ENCODE data around the gene MTARC2. TPM values are rescaled to one million over a fixed set of nuclear protein-coding genes. Genes with fewer than 3 reads are reported as not detected.

The MTARC2 gene
- total and polyA plus RNA-seq, 10 of the 15 experiments (the other 5 are each of a cell fraction or from before 2014, with no cell fraction given) = 1.9 to 5.5 (median 3.3) TPM

DNA sequence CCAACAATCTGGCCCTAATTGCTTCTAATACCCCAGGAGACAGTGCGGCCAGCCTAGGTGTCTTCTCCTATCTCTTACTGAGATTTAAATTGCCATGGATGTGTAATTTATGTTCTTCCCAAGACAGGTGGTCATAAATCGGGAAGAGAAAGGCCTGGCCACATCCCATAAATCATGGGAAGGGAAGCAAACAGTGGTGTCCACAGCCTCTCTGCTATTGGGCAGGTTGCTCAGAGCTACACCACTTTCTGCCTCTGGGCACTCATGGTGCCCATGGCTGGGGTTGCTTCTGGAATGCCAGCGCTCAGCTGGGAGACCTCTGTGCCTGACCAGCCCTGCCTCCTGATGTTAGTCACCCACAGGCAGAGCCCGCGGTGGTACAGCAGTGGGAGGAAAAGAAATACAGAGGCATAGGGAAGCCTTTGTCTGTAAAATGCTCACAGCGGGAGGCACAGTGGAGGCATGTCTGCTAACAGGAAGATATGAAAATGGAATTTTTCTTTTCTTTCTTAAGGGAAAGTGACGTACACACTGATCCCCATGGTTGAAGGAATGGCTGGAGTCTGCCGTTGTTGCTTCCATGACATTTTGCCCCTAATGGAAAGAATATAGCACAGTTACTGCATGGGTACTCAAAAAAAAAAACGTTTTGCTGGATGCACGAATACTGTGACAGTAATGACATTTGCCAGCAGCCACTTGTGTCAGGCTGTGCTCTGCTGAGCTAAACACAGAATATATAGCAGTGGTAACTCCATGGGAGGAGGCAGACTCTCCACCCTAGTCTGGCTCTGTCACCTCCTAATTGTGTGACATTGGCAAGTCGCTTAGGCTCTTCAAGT, 60.4 kb downstream of the MTARC2 start:
- DNase-seq (ENCODE audit: low read depth, low spot score) (no peak), FAIRE-seq (no peak), ATAC-seq (no peak)
- Histone ChIP-seq H3K79me2 (ENCODE audit: control insufficient read depth, insufficient read depth, low read length) (no peaks in the 10 kb centered on the region), H3K4me1 (ENCODE audit: control insufficient read depth, insufficient read depth, low read length) (no peaks in the 10 kb centered on the region), H3K4me3 (no peak overlapping the region), H3K4me2 (ENCODE audit: control insufficient read depth, insufficient read depth) (no peak overlapping the region), H2AFZ (ENCODE audit: control insufficient read depth, low read depth, low read length) (no peak overlapping the region), H4K20me1 (ENCODE audit: control insufficient read depth, insufficient read depth) (no peaks in the 10 kb centered on the region), H3K27me3 (replicated peaks in 1 of 2; ENCODE audit: control insufficient read depth in 2 of 2, insufficient read depth in 2 of 2, low read length in 1 of 2) (no peaks in the 10 kb centered on the region; a peak in 1 of 4 replicates), H3K36me3 (ENCODE audit: control insufficient read depth in 2 of 2, insufficient read depth in 2 of 2, low read length in 1 of 2) (no peaks in the 10 kb centered on the region), H3K9me3 (replicated peaks; ENCODE audit: control insufficient read depth, insufficient read depth, low read length) (no peaks in the 10 kb centered on the region), H3K9ac (ENCODE audit: control insufficient read depth, insufficient read depth, low read length) (no peak overlapping the region), H3K27ac (ENCODE audit: control insufficient read depth, insufficient read depth) (no peak overlapping the region)
- SMC1A ChIA-PET (ENCODE audit: uncharacterized antibody, unreplicated experiment) = interaction anchor here (1.5 to 2.4 kb wide), 2 partner anchors 13 to 627 kb away, joined by 3 to 11 read pairs; no protein-coding TSS in a partner anchor
- TF ChIP-seq, protein P1, sequence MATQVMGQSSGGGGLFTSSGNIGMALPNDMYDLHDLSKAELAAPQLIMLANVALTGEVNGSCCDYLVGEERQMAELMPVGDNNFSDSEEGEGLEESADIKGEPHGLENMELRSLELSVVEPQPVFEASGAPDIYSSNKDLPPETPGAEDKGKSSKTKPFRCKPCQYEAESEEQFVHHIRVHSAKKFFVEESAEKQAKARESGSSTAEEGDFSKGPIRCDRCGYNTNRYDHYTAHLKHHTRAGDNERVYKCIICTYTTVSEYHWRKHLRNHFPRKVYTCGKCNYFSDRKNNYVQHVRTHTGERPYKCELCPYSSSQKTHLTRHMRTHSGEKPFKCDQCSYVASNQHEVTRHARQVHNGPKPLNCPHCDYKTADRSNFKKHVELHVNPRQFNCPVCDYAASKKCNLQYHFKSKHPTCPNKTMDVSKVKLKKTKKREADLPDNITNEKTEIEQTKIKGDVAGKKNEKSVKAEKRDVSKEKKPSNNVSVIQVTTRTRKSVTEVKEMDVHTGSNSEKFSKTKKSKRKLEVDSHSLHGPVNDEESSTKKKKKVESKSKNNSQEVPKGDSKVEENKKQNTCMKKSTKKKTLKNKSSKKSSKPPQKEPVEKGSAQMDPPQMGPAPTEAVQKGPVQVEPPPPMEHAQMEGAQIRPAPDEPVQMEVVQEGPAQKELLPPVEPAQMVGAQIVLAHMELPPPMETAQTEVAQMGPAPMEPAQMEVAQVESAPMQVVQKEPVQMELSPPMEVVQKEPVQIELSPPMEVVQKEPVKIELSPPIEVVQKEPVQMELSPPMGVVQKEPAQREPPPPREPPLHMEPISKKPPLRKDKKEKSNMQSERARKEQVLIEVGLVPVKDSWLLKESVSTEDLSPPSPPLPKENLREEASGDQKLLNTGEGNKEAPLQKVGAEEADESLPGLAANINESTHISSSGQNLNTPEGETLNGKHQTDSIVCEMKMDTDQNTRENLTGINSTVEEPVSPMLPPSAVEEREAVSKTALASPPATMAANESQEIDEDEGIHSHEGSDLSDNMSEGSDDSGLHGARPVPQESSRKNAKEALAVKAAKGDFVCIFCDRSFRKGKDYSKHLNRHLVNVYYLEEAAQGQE (IDR thresholded peaks at IDR 0.05; ENCODE audit: low read depth, low read length) = no peak
- TF ChIP-seq RUNX3 (IDR thresholded peaks at IDR 0.05; ENCODE audit: low read length) = no peak
- TF ChIP-seq STAT3 (IDR thresholded peaks at IDR 0.05; ENCODE audit: low read depth, low read length) = no peak
- TF ChIP-seq SREBF1 (IDR thresholded peaks at IDR 0.05; ENCODE audit: low read length) = no peak
- TF ChIP-seq IRF4 (IDR thresholded peaks at IDR 0.05; ENCODE audit: low read depth, low read length) = no peak
- POLR2A ChIA-PET = no interaction called here
- CTCF ChIA-PET = interaction anchor here (0.5 to 5.6 kb wide), 8 partner anchors 11 to 627 kb away, joined by 3 to 45 read pairs (median 4); partner anchors contain the start of gene MTARC1
- 46% methylated on average over 11 of the region's 11 CpGs for WGBS (ENCODE audit: insufficient coverage, insufficient replicate concordance, low lambda C conversion rate, missing lambda C conversion rate)
- no TSS peak for BruUV-seq (replicated peaks)
- in situ Hi-C loops (cut with MboI) (no loop called here), intact Hi-C loops (cut with micrococcal nuclease; ENCODE audit: unreplicated experiment) (no loop called here)
- RAD21 ChIA-PET (ENCODE audit: unreplicated experiment) = interaction anchor here (1.4 to 2.7 kb wide), 4 partner anchors 395 to 627 kb away, joined by 3 to 9 read pairs (median 4); no protein-coding TSS in a partner anchor

All from GM12878 (cell line).